SU-DHL-6 (cell line): Measurements from ENCODE around the gene CST3.

Experiments used
- CTCF ChIP-seq: fragments of 200-600 bp; sonication (generic); IDR thresholded peaks from one replicate; pipeline ENCODE4 v1.5.1; 2017; ENCODE audit warnings: antibody characterized with exemption, mild to moderate bottlenecking, low read length, moderate library complexity; ENCODE audit not compliant: insufficient read depth, poor library complexity, severe bottlenecking
- EZH2phosphoT487 ChIP-seq: fragments of 200-600 bp; sonication (generic), shearing (Covaris generic); conservative IDR thresholded peaks from 2 replicates; pipeline ENCODE4 v1.6.1; 2018; ENCODE audit warnings: mild to moderate bottlenecking, antibody characterized with exemption, low read length, moderate library complexity, mixed read lengths

- TF ChIP-seq CTCF: no peak
- no peak for TF ChIP-seq EZH2phosphoT487
Measured at GRCh38 chr20:23662276-23662870, 24.6 kb upstream of the CST3 start.
